HG03439 (cell line): ENCODE measurements around the gene VWA8.
A peak's percentile ranks its signal among the peaks of the same experiment; 100 is the strongest.
"Not testable (repeated sequence)": the region's sequence is repeated elsewhere in the genome, so short reads cannot be mapped to it uniquely, and the experiment has no call there.

Source experiments
- ATAC-seq: cut with Tn5 transposase; IDR thresholded peaks from one replicate; pipeline ENCODE4 v1.9.1; 2021; ENCODE audit warnings: mild to moderate bottlenecking, moderate library complexity; ENCODE audit not compliant: unreplicated experiment

VWA8 gene

GRCh38 chr13:41969072-41969471, 8.2 kb upstream of the VWA8 start:
- no peak for ATAC-seq

- ATAC-seq: no peak
These were observed 5.8 kb upstream of the VWA8 start for GRCh38 chr13:41966671-41967070.

- ATAC-seq: no peak
These were observed 2.1 kb upstream of the VWA8 start for GRCh38 chr13:41962994-41963393.

GRCh38 chr13:41961466-41961760, 504 bp upstream of the VWA8 start:
- no peak for ATAC-seq

- peak; percentile 27 for ATAC-seq
These were observed 685 bp downstream of the VWA8 start for GRCh38 chr13:41960211-41960636.

GRCh38 chr13:41956272-41956671, 4.6 kb downstream of the VWA8 start:
- no peak for ATAC-seq

- no peak for ATAC-seq
These were observed 5.3 kb downstream of the VWA8 start for GRCh38 chr13:41955605-41956004.

- no peak for ATAC-seq
These were observed 6.7 kb downstream of the VWA8 start for GRCh38 chr13:41954226-41954625.

- no peak for ATAC-seq
These were observed 8.2 kb downstream of the VWA8 start for GRCh38 chr13:41952749-41953148.

- ATAC-seq: not testable (repeated sequence)
These were observed 11.8 kb downstream of the VWA8 start for GRCh38 chr13:41949104-41949503.

GRCh38 chr13:41945926-41946325, 15.0 kb downstream of the VWA8 start:
- ATAC-seq: no peak

- ATAC-seq: no peak
These were observed 16.1 kb downstream of the VWA8 start for GRCh38 chr13:41944635-41945397.

GRCh38 chr13:41944229-41944628, 16.7 kb downstream of the VWA8 start:
- no peak for ATAC-seq

GRCh38 chr13:41942462-41943094, 18.3 kb downstream of the VWA8 start:
- ATAC-seq: no peak

- no peak for ATAC-seq
These were observed 19.7 kb downstream of the VWA8 start for GRCh38 chr13:41941174-41941573.

- no peak for ATAC-seq
These were observed 21.5 kb downstream of the VWA8 start for GRCh38 chr13:41939398-41939797.

GRCh38 chr13:41938918-41939317, 22.0 kb downstream of the VWA8 start:
- no peak for ATAC-seq

GRCh38 chr13:41937388-41937787, 23.5 kb downstream of the VWA8 start:
- ATAC-seq: no peak

- no peak for ATAC-seq
These were observed 25.4 kb downstream of the VWA8 start for GRCh38 chr13:41935501-41935900.

GRCh38 chr13:41934994-41935393, 25.9 kb downstream of the VWA8 start:
- no peak for ATAC-seq

GRCh38 chr13:41934120-41934519, 26.8 kb downstream of the VWA8 start:
- no peak for ATAC-seq

GRCh38 chr13:41931337-41931736, 29.6 kb downstream of the VWA8 start:
- ATAC-seq: no peak

- ATAC-seq: no peak
These were observed 30.8 kb downstream of the VWA8 start for GRCh38 chr13:41930154-41930553.
